SHP77 (cell line): Measurements from ENCODE around the gene DRAM1.
"Not testable (repeated sequence)": the region's sequence is repeated elsewhere in the genome, so short reads cannot be mapped to it uniquely, and the experiment has no call there.

ENCODE experiments used
- DNase-seq, 2 experiments: peaks; one replicate each; lab custom pipeline; 2025; lab: John Stamatoyannopoulos, UW

Gene DRAM1, protein sequence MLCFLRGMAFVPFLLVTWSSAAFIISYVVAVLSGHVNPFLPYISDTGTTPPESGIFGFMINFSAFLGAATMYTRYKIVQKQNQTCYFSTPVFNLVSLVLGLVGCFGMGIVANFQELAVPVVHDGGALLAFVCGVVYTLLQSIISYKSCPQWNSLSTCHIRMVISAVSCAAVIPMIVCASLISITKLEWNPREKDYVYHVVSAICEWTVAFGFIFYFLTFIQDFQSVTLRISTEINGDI

DNA sequence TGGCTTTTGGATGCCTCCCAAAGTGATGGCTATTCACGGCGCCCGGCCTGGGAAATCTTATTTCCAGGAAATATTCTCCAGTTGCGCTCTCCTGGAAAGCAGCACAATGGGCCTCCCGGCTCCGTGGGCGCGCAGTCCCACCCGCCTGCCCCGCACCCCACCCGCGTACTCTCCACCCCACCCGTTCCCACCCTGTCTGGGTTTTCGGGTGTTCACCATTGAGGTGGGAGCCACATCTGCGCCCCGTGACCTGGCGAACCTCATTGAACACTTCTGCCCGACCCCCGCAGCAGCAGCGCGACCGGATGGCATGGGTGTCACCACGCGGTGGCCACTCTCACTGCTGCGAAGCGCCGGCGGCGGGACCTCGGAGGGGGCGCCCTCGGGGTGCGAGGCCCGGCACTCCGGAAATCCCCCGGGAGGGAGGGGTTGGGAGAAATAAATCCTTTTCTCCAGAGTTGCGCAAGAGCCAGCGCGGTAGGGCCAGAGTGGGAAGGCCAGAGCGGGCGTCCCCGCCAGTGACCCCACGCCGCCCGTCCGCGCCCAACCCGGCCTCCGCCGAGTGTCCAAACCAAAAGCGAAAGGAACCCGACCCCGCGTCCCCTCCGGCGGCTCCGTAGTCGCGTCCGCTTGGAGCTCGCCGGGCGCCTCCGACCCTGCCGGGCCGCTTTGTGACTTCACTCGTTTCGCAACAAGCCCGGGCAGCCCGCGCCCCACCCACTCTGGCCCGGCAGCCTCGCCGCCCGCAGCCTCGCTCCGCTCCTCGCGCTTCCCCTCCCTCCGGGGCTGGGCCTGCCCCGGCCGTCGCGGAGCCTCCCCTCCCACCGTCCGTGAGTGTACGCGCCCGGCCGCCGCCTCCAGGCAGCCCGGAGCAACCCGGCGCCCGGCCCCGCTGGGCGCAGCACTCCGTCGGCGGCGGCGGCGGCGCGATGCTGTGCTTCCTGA, at the start of gene DRAM1:
TSS of gene DRAM1 (plus strand) at position 720 of the 945 bp plus-strand sequence. CDS start at position 930, 210 bp downstream.
- peak in 1 of 2 experiments; percentile 33 for DNase-seq

- no peak for DNase-seq
These were observed 48.8 kb upstream of the DRAM1 start for GRCh38 chr12:101828463-101829196.

- peak in 1 of 2 experiments; percentile 13 for DNase-seq
These were observed 47.6 kb upstream of the DRAM1 start for GRCh38 chr12:101829639-101830366.

DNA sequence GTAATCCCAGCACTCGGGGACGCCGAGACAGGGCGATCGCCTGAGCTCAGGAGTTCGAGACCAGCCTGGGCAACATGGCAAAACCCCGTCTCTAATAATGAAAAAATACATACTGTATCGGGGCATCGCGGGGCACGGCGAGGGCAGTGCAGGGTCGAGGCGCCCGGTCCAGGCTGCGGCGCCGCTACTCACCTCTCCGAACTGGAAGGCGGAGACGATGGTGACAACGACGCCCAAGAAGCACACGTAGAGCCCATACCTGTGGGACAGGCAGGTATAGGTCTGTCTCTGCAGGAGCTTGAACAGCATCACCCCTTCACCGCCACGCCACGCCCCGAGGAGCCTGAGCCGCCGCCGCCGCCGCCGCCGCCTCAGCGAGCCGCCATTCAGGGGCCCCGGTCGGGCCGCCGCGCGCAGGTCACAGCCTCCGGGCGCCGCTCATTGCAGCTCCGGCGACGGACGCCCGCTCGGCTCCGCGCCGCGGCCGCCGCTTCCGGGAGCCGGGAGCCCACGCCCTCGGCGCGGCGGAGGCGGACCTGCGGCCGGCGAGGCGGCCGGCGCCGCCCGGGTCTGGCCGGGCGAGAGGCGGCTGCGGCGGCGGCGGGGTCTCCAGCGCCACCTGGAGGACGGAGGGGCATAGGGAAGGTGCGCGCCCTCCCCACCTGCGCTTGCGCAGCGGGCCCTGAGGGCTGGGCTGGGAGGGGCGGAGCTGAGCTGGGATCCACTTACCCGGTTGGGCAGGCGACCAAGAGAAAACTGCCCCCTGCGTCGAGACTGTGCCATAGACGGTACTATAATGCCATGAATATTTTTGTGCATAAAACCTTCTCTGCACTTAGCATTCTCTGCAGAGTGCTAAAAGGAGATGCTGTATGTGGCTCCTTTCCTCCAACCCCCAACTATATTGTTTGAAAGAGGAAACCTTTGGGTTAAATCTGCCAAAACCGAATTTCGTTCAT, 46.7 kb upstream of the DRAM1 start, which contains the start of gene GNPTAB:
TSS of gene GNPTAB (minus strand) at position 593 of the 959 bp plus-strand sequence. CDS start at position 309, 284 bp downstream.
- peak; percentile 84 to 87 for DNase-seq

DNA sequence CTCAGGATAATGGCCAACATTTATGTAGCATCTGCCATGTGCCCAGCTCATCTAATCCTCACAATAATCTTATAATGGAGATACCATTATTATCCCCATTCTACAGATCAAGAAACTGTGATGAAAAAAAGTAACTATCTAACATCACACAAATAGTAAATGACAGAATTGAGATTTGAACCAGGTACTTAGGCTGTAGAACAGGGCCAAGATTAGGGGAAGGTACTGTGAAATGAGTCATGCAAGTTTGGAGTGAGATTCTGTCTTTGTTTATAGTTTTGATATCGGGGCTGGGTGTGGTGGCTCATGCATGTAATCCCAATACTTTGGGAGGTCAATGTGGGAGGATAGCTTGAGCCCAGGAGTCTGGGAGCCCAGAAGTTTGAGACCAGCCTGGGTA, 45.4 kb upstream of the DRAM1 start:
- DNase-seq = no peak

DNA sequence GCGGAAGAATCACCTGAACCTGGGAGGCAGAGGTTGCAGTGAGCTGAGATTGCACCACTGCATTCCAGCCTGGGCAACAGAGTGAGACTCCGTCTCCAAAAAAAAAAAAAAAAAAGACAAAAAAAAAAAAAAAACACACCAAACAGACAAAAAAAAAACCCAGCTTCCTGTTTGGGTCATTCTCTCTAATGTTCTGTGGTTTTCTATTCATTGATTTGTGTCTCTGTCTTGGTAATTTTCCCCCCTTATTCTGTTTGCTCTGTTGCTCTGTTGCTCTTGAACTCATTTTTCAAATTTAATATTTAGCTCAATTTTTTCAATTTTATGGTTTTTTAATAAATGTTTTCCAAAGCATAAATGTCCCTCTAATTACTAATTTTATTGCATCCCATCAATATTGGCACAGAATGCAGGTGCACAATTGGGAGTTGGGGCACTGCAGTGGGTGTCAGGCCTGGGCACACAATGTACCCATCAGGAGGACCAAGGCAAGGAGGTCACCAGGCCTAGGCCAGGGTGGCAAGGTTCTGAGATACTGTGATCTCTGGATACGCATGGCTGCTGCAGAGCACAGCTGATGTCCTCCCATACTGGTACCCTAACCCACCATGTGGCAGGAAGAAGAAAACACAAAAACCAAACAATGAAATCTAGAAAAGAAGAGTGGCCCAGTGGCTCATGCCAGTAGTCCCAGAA, 38.6 kb upstream of the DRAM1 start:
- no peak for DNase-seq

DNA sequence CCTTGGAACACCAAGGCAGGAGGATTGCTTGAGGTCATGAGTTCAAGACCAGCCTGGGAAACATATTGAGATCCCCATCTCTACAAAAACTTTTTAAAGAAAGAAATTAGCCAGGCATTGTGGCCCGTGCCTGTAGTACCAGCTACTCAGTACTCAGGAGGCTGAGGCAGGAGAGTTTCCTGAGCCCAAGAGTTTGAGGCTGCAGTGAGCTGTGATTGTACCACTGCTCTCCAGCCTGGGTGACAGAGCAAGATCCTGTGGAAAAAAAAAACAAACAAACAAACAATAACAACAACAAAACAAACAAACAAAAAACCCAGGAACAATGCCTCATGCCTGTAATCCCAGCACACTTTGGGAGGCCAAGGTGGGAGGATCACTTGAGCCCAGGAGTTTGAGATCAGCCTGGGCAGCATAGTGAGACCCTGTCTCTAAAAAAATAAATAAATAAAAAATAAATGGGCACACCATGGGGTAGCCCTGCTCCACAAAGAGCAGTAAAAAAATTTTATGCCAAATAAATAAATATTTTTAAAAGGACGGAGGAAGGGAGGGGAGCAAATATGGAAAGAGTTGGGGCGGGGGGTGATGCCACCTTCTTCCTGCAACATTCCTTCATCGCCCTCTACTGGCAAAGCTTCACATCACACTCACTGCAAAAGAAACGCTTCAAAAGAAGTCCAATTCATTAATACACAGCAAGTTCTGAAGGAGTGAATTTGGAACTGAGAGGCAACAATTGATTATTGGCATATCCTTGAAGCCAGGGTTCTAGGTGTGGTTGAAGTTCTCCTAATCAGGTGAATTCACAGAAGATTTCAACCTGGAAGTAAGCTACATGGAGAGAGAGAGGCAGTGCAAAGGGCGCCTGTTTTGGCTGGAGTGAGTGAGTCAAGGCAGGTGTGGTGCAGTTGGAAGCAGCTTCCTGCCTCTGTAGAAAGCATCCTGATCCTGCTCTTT, 37.8 kb upstream of the DRAM1 start:
- peak; percentile 31 to 56 for DNase-seq

GRCh38 chr12:101841069-101841468, 36.3 kb upstream of the DRAM1 start:
- DNase-seq = no peak

DNA sequence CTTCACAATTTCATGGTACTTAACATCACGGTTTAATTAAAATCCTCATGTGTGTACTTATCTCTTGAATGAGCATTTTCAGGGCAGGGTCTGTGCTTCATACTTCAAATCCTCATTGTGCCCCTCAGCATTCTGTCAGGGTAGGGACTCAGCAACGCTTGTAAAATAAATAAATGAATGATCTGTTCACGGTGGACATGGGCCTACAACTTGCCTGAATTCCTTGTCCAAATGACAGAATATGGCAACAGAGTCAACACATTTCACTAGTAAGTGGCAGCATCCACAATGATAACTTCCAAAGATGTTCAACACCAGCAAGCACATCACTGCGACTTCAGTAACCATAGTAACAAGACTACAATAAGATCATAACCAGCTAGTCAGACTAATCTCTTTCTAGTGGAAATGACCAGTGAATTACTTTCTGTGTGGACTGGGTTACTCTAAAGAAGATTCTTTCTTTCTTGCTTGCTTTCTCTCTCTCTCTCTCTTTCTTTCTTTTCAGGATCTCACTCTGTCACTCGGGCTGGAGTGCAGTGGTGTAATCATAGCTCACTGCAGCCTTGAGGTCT, 32.2 kb upstream of the DRAM1 start:
- no peak for DNase-seq

DNA sequence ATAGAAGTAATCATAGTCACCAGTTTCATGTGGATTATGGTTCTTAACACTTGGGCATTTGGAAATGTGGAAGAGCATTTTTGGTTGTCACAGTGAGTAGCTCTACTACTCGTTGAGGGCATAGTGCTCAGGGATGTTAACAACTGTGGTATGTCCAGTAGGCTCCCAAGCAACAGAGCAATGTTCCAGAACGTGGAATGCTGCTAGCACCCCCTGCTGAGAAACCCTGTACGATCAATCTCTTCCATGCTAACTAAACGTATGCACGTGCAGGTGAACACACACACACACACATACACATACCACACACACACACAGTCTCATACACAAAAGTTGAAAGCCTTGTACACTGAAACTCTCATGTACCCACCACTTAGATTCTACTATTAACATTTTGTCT, 30.1 kb upstream of the DRAM1 start:
- no peak for DNase-seq

GRCh38 chr12:101850199-101850598, 27.2 kb upstream of the DRAM1 start:
- no peak for DNase-seq

GRCh38 chr12:101852998-101853397, 24.4 kb upstream of the DRAM1 start:
- DNase-seq = no peak

GRCh38 chr12:101854747-101855146, 22.6 kb upstream of the DRAM1 start:
- no peak for DNase-seq

GRCh38 chr12:101855364-101855884, 22.0 kb upstream of the DRAM1 start:
- no peak for DNase-seq

GRCh38 chr12:101855976-101856375, 21.4 kb upstream of the DRAM1 start:
- no peak for DNase-seq

DNA sequence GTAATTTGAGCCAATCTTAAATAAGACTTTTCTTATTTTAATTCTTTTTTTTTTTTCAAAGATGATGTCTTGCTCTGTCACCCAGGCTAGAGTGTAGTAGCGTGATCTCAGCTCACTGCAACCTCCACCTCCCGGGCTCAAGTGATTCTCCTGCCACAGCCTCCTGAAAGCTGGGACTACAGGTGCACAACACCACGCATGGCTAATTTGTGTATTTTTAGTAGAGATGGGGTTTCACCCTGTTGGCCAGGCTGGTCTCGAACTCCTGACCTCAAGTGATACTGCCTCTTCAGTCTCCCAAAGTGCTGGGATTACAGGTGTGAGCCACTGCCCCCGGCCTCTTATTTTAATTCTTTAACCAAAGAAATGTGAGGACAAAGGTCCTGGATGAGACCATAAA, 20.8 kb upstream of the DRAM1 start:
- DNase-seq = not testable (repeated sequence)

DNA sequence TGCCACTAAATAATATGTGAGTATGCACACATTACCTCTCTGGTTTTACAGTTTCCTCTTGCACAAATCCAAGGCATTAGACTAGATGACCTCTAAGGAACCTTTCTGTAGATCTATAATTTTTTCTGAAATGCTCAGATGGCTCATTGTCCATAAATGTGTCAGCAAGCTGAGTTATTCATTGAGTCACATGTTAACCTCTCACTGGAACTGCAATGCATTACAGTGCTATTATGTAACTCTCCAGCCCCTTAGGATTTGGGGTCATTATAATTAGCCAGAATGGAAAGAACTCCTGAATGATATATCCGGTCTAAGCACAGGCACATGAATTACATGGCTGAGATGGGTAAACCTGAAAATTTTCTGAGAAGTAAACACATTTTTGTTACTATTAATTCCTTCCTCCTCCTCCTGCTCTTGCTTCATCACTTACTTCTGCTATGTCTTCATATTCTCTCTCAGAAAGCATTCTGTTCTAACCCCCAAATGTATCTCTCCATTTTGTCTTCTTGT, 20.3 kb upstream of the DRAM1 start:
- DNase-seq = no peak

GRCh38 chr12:101858361-101858760, 19.0 kb upstream of the DRAM1 start:
- DNase-seq = no peak
